HAP-1 (cell line): ENCODE results near the gene AKAP17A.

Experiments
- DNase-seq, 2 experiments: peaks; one replicate each; pipeline ENCODE4 v3.0.0-alpha.2; 2016 to 2020; ENCODE audit warnings: low spot score in 2 of 2
- H3K27me3 ChIP-seq: fragments of 250-450 bp; sonication (Bioruptor Pico); 2 replicates; pipeline ENCODE4 v1.5.1; 2020; ENCODE audit warnings: low read depth, mild to moderate bottlenecking, moderate library complexity
- H3K36me3 ChIP-seq: fragments of 250-450 bp; sonication (Bioruptor Pico); replicated peaks from 2 replicates; pipeline ENCODE4 v1.5.1; 2020; ENCODE audit warnings: mild to moderate bottlenecking
- H3K4me1 ChIP-seq: fragments of 250-450 bp; sonication (Bioruptor Pico); 2 replicates; pipeline ENCODE4 v1.5.1; 2020; ENCODE audit warnings: mild to moderate bottlenecking
- H3K4me3 ChIP-seq: fragments of 250-450 bp; sonication (Bioruptor Pico); 2 replicates; pipeline ENCODE4 v1.5.1; 2020; ENCODE audit warnings: mild to moderate bottlenecking, moderate library complexity
- H3K9me3 ChIP-seq: fragments of 250-450 bp; sonication (Bioruptor Pico); 2 replicates; pipeline ENCODE4 v1.5.1; 2020; ENCODE audit warnings: mild to moderate bottlenecking, moderate library complexity
- in situ Hi-C: fragments of 300-500 bp; cut with MboI; formaldehyde crosslinking; loops from 3 replicates; pipeline ENCODE4 v1.14.3; 2020; ENCODE audit warnings: low sequenced_read_pairs, inconsistent platforms, mixed read lengths

AKAP17A gene

GRCh38 chrX:1593286-1594271, 2.2 kb downstream of the AKAP17A start:
- H3K36me3 ChIP-seq: peaks cover 45% of the 10 kb centered on the region
- H3K27me3 ChIP-seq: no peaks in the 10 kb centered on the region
- H3K4me3 ChIP-seq: no peak overlapping the region; the same call in 1 of the 2 replicates
- in situ Hi-C loops: no loop called here
- no peaks in the 10 kb centered on the region; the same call in 1 of the 2 replicates for H3K4me1 ChIP-seq
- no peaks in the 10 kb centered on the region for H3K9me3 ChIP-seq
- no peak for DNase-seq

- no peak for DNase-seq
- in situ Hi-C loops: no loop called here
- Histone ChIP-seq H3K4me3 (no peak overlapping the region), H3K4me1 (no peaks in the 10 kb centered on the region; the same call in 1 of the 2 replicates), H3K36me3 (peaks cover 64% of the 10 kb centered on the region), H3K9me3 (no peaks in the 10 kb centered on the region), H3K27me3 (no peaks in the 10 kb centered on the region)
Measured at GRCh38 chrX:1595711-1596060, 4.3 kb downstream of the AKAP17A start.

- H3K27me3 ChIP-seq: no peaks in the 10 kb centered on the region
- no peaks in the 10 kb centered on the region for H3K9me3 ChIP-seq
- DNase-seq: no peak
- in situ Hi-C loops: no loop called here
- H3K36me3 ChIP-seq: peaks cover 76% of the 10 kb centered on the region
- no peak overlapping the region for H3K4me3 ChIP-seq
- H3K4me1 ChIP-seq: no peaks in the 10 kb centered on the region; the same call in 1 of the 2 replicates
Measured at GRCh38 chrX:1596676-1597344, 5.4 kb downstream of the AKAP17A start.

GRCh38 chrX:1597345-1598020, 6.1 kb downstream of the AKAP17A start:
- Histone ChIP-seq H3K36me3 (peaks cover 82% of the 10 kb centered on the region), H3K4me3 (no peak overlapping the region), H3K27me3 (no peaks in the 10 kb centered on the region), H3K4me1 (no peaks in the 10 kb centered on the region; the same call in 1 of the 2 replicates), H3K9me3 (no peaks in the 10 kb centered on the region)
- in situ Hi-C loops: no loop called here
- no peak for DNase-seq

GRCh38 chrX:1598021-1598875, 6.8 kb downstream of the AKAP17A start:
- Histone ChIP-seq H3K9me3 (no peaks in the 10 kb centered on the region), H3K4me3 (no peak overlapping the region), H3K27me3 (no peaks in the 10 kb centered on the region), H3K36me3 (peaks cover 86% of the 10 kb centered on the region), H3K4me1 (no peaks in the 10 kb centered on the region)
- no peak for DNase-seq
- in situ Hi-C loops: no loop called here

GRCh38 chrX:1598876-1599790, 7.7 kb downstream of the AKAP17A start:
- no peaks in the 10 kb centered on the region for H3K9me3 ChIP-seq
- no peak overlapping the region for H3K4me3 ChIP-seq
- H3K36me3 ChIP-seq: peaks cover 78% of the 10 kb centered on the region
- H3K4me1 ChIP-seq: no peaks in the 10 kb centered on the region
- H3K27me3 ChIP-seq: no peaks in the 10 kb centered on the region
- in situ Hi-C loops: no loop called here
- DNase-seq: no peak

GRCh38 chrX:1599791-1600405, 8.5 kb downstream of the AKAP17A start:
- Histone ChIP-seq H3K4me3 (no peak overlapping the region), H3K27me3 (no peaks in the 10 kb centered on the region), H3K4me1 (no peaks in the 10 kb centered on the region), H3K9me3 (no peaks in the 10 kb centered on the region), H3K36me3 (peaks cover 71% of the 10 kb centered on the region)
- in situ Hi-C loops: no loop called here
- DNase-seq: no peak

- Histone ChIP-seq H3K4me3 (no peak overlapping the region), H3K4me1 (no peaks in the 10 kb centered on the region), H3K9me3 (no peaks in the 10 kb centered on the region), H3K27me3 (no peaks in the 10 kb centered on the region), H3K36me3 (peaks cover 64% of the 10 kb centered on the region)
- in situ Hi-C loops: no loop called here
- no peak for DNase-seq
Measured at GRCh38 chrX:1600406-1601050, 9.1 kb downstream of the AKAP17A start.

GRCh38 chrX:1601051-1601767, 9.8 kb downstream of the AKAP17A start:
- no peak for DNase-seq
- H3K4me3 ChIP-seq: no peak overlapping the region
- no peaks in the 10 kb centered on the region for H3K9me3 ChIP-seq
- peaks cover 60% of the 10 kb centered on the region for H3K36me3 ChIP-seq
- no peaks in the 10 kb centered on the region for H3K27me3 ChIP-seq
- H3K4me1 ChIP-seq: no peaks in the 10 kb centered on the region
- in situ Hi-C loops: no loop called here

GRCh38 chrX:1601768-1602085, 10.3 kb downstream of the AKAP17A start:
- no peaks in the 10 kb centered on the region for H3K9me3 ChIP-seq
- H3K4me1 ChIP-seq: no peaks in the 10 kb centered on the region
- H3K36me3 ChIP-seq: peaks cover 60% of the 10 kb centered on the region
- H3K27me3 ChIP-seq: no peaks in the 10 kb centered on the region
- H3K4me3 ChIP-seq: no peak overlapping the region
- in situ Hi-C loops: no loop called here
- DNase-seq: no peak

- in situ Hi-C loops: no loop called here
- no peaks in the 10 kb centered on the region for H3K27me3 ChIP-seq
- H3K9me3 ChIP-seq: no peaks in the 10 kb centered on the region
- no peak overlapping the region for H3K4me3 ChIP-seq
- DNase-seq: no peak
- H3K4me1 ChIP-seq: no peaks in the 10 kb centered on the region
- peaks cover 54% of the 10 kb centered on the region for H3K36me3 ChIP-seq
Measured at GRCh38 chrX:1602299-1602698, 10.9 kb downstream of the AKAP17A start.
